Stimulated activated CD8-positive, alpha-beta memory T cell treated with anti-CD3 and anti-CD28 coated beads, Interleukin-7, amount 100 ng/mL, for 4 hours (primary cell): Measurements from ENCODE around the gene METTL9.
"Not testable (repeated sequence)": the region's sequence is repeated elsewhere in the genome, so short reads cannot be mapped to it uniquely, and the experiment has no call there.

Source experiments
- DNase-seq, 2 donors: peaks; one replicate each; pipeline ENCODE4 v3.0.0-alpha.2; 2020; ENCODE audit warnings: low read depth in 2 of 2

The METTL9 gene

GRCh38 chr16:21610766-21611165 lies 11.4 kb downstream of the METTL9 start:
- no peak for DNase-seq

GRCh38 chr16:21611198-21611555 lies 11.8 kb downstream of the METTL9 start:
- no peak for DNase-seq

GRCh38 chr16:21611556-21612384 lies 12.4 kb downstream of the METTL9 start:
- no peak for DNase-seq

GRCh38 chr16:21613361-21613760 lies 14.0 kb downstream of the METTL9 start:
- DNase-seq, result no peak

- no peak for DNase-seq
Measured at GRCh38 chr16:21613781-21614180, 14.4 kb downstream of the METTL9 start.

GRCh38 chr16:21614896-21615295 lies 15.5 kb downstream of the METTL9 start:
- no peak for DNase-seq

GRCh38 chr16:21617607-21618006 lies 18.2 kb downstream of the METTL9 start:
- no peak for DNase-seq

GRCh38 chr16:21618281-21618680 lies 18.9 kb downstream of the METTL9 start:
- DNase-seq, result no peak

GRCh38 chr16:21619765-21620425 lies 20.5 kb downstream of the METTL9 start:
- no peak for DNase-seq

GRCh38 chr16:21620592-21620991 lies 21.2 kb downstream of the METTL9 start:
- no peak for DNase-seq

GRCh38 chr16:21622545-21622944 lies 23.2 kb downstream of the METTL9 start:
- DNase-seq, result no peak

- no peak for DNase-seq
Measured at GRCh38 chr16:21625026-21625425, 25.6 kb downstream of the METTL9 start.

- no peak for DNase-seq
Measured at GRCh38 chr16:21626659-21627277, 27.4 kb downstream of the METTL9 start.

GRCh38 chr16:21628121-21628726 lies 28.8 kb downstream of the METTL9 start:
- DNase-seq, result no peak

GRCh38 chr16:21628772-21629171 lies 29.4 kb downstream of the METTL9 start:
- no peak for DNase-seq

GRCh38 chr16:21629616-21630539 lies 30.5 kb downstream of the METTL9 start:
- DNase-seq, result not testable (repeated sequence)

GRCh38 chr16:21630866-21631265 lies 31.5 kb downstream of the METTL9 start:
- not testable (repeated sequence) for DNase-seq

GRCh38 chr16:21631376-21631775 lies 32.0 kb downstream of the METTL9 start:
- not testable (repeated sequence) for DNase-seq

- DNase-seq, result not testable (repeated sequence)
Measured at GRCh38 chr16:21631951-21632575, 32.7 kb downstream of the METTL9 start.

- no peak for DNase-seq
Measured at GRCh38 chr16:21634216-21634615, 34.8 kb downstream of the METTL9 start.

GRCh38 chr16:21635694-21636093 lies 36.3 kb downstream of the METTL9 start:
- not testable (repeated sequence) for DNase-seq
